ENCODE data around the gene TSPAN31.

GRCh38 chr12:57741413-57741789 lies 3.4 kb upstream of the TSPAN31 start:
- no peak for TF ChIP-seq POLR2AphosphoS5 (IDR thresholded peaks at IDR 0.05; ENCODE audit: low read depth, low read length)
- TF ChIP-seq POLR2A (IDR thresholded peaks at IDR 0.05; ENCODE audit: low read depth, low read length): no peak
- no peak for TF ChIP-seq SPI1 (IDR thresholded peaks at IDR 0.05; ENCODE audit: low read depth, low read length)
- no peak for TF ChIP-seq TAF1 (IDR thresholded peaks at IDR 0.05; ENCODE audit: low read depth, low read length)
